ENCODE data around the gene BORCS5.

DNA sequence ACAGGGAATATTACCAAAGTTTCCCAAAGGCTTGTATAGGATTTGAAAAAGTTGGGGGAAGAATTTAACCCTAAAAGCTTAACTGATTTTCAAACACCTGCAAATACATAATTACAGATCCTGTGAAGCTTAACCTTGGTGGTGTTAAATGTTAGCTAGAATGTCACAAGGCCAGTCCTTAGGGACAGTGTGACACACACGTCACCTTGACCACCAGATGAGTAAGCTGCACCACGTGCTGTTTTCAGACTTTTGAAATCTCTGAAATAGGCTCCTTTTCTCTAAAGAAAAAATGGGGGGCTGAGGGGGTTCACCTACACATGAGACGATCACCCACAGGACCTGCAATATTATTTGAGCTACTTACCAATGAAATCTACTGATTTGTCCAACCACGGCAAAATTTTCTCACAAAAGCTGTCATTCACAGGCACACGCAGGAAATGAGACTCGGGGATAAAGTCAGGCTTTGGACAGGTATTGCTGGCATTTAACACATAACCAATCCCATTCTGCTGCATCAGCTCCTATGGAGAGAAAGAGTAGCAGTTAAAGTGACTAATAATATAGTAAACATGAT, 129.9 kb downstream of the BORCS5 start:
- TF ChIP-seq, protein P1, sequence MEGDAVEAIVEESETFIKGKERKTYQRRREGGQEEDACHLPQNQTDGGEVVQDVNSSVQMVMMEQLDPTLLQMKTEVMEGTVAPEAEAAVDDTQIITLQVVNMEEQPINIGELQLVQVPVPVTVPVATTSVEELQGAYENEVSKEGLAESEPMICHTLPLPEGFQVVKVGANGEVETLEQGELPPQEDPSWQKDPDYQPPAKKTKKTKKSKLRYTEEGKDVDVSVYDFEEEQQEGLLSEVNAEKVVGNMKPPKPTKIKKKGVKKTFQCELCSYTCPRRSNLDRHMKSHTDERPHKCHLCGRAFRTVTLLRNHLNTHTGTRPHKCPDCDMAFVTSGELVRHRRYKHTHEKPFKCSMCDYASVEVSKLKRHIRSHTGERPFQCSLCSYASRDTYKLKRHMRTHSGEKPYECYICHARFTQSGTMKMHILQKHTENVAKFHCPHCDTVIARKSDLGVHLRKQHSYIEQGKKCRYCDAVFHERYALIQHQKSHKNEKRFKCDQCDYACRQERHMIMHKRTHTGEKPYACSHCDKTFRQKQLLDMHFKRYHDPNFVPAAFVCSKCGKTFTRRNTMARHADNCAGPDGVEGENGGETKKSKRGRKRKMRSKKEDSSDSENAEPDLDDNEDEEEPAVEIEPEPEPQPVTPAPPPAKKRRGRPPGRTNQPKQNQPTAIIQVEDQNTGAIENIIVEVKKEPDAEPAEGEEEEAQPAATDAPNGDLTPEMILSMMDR (IDR thresholded peaks at IDR 0.05; ENCODE audit: control extremely low read depth in 1 of 3, insufficient read depth in 1 of 3, low read depth in 1 of 3, low read length in 3 of 3) = no peak
- TF ChIP-seq POLR2AphosphoS5 (IDR thresholded peaks at IDR 0.05; ENCODE audit: low read depth, low read length) = no peak
- TF ChIP-seq, protein P2, sequence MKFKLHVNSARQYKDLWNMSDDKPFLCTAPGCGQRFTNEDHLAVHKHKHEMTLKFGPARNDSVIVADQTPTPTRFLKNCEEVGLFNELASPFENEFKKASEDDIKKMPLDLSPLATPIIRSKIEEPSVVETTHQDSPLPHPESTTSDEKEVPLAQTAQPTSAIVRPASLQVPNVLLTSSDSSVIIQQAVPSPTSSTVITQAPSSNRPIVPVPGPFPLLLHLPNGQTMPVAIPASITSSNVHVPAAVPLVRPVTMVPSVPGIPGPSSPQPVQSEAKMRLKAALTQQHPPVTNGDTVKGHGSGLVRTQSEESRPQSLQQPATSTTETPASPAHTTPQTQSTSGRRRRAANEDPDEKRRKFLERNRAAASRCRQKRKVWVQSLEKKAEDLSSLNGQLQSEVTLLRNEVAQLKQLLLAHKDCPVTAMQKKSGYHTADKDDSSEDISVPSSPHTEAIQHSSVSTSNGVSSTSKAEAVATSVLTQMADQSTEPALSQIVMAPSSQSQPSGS (IDR thresholded peaks at IDR 0.05; ENCODE audit: low read length) = no peak
- no peak for TF ChIP-seq EZH2 (IDR thresholded peaks at IDR 0.05; ENCODE audit: low read depth, low read length, severe bottlenecking)
- TF ChIP-seq SUZ12 (IDR thresholded peaks at IDR 0.05; ENCODE audit: low read length) = no peak
- no peak for TF ChIP-seq HDAC6 (IDR thresholded peaks at IDR 0.05; ENCODE audit: low read depth, low read length)
- TF ChIP-seq CEBPB (IDR thresholded peaks at IDR 0.05; ENCODE audit: low read depth, low read length) = no peak
- no peak for TF ChIP-seq RAD21 (IDR thresholded peaks at IDR 0.05 in 1 of 2, conservative IDR thresholded peaks at IDR 0.05 in 1 of 2; ENCODE audit: low read depth in 2 of 2, low read length in 2 of 2)
- no peak for TF ChIP-seq NRF1 (IDR thresholded peaks at IDR 0.05; ENCODE audit: low read depth, low read length)
- no peak for TF ChIP-seq POLR2A (IDR thresholded peaks at IDR 0.05; ENCODE audit: control extremely low read depth in 1 of 2, low read depth in 2 of 2, low read length in 2 of 2)
- no peak for TF ChIP-seq BCL11A (IDR thresholded peaks at IDR 0.05; ENCODE audit: low read depth in 2 of 2, low read length in 2 of 2)
- no peak for TF ChIP-seq SRF (IDR thresholded peaks at IDR 0.05; ENCODE audit: low read depth, low read length)
- no peak for TF ChIP-seq HDAC2 (IDR thresholded peaks at IDR 0.05; ENCODE audit: borderline replicate concordance in 1 of 2, low read depth in 2 of 2, low read length in 2 of 2)
